MCF 10A (cell line): Measurements from ENCODE around the gene DXO. TPM values are rescaled to one million over a fixed set of nuclear protein-coding genes. Genes with fewer than 3 reads are reported as not detected.

Source experiments
- BruUV-seq: library from RNA; stranded (reverse); fragments of 400-500 nt; replicated peaks from 2 replicates; lab custom pipeline; 2021; lab: Mats Ljungman, UMichigan
- CTCF ChIA-PET: fragments of 300-600 bp; sonication (Branson Sonifier 250); formaldehyde crosslinking; extraction: SDS; loops from one replicate; lab custom pipeline; 2021; ENCODE audit warnings: antibody characterized with exemption, inconsistent platforms; lab: Yijun Ruan, JAX
- POLR2A ChIA-PET: fragments of 300-600, 350-650 bp; sonication (Branson Sonifier 250); formaldehyde crosslinking; extraction: SDS; loops from one replicate; lab custom pipeline; 2020; ENCODE audit warnings: antibody characterized with exemption, inconsistent platforms; lab: Yijun Ruan, JAX
- DNase-seq: peaks from one replicate; pipeline ENCODE4 v3.0.0-alpha.2; 2018; ENCODE audit not compliant: unreplicated experiment
- H3K27ac Mint-ChIP-seq: one replicate; pipeline ENCODE4 v1.8.0; 2022; ENCODE audit warnings: mild to moderate bottlenecking, low read depth, mixed read lengths; ENCODE audit not compliant: unreplicated experiment
- H3K27me3 Mint-ChIP-seq: one replicate; pipeline ENCODE4 v1.8.0; 2022; ENCODE audit warnings: mixed read lengths; ENCODE audit not compliant: insufficient read depth, unreplicated experiment
- H3K36me3 Mint-ChIP-seq: one replicate; pipeline ENCODE4 v1.8.0; 2022; ENCODE audit warnings: mild to moderate bottlenecking, moderate library complexity, mixed read lengths; ENCODE audit not compliant: insufficient read depth, unreplicated experiment
- H3K4me1 Mint-ChIP-seq: one replicate; pipeline ENCODE4 v1.8.0; 2022; ENCODE audit warnings: mixed read lengths; ENCODE audit not compliant: insufficient read depth, unreplicated experiment
- H3K4me3 Mint-ChIP-seq: one replicate; pipeline ENCODE4 v1.8.0; 2022; ENCODE audit warnings: mild to moderate bottlenecking, moderate library complexity, mixed read lengths; ENCODE audit not compliant: unreplicated experiment
- H3K9me3 Mint-ChIP-seq: one replicate; pipeline ENCODE4 v1.8.0; 2022; ENCODE audit warnings: mixed read lengths; ENCODE audit not compliant: unreplicated experiment
- CTCF ChIP-seq: fragments of 200-600 bp; IDR thresholded peaks from one replicate; pipeline ENCODE4 v1.8.0; 2022; ENCODE audit warnings: antibody characterized with exemption, mild to moderate bottlenecking; ENCODE audit not compliant: unreplicated experiment
- intact Hi-C: fragments of 100-400 bp; cut with micrococcal nuclease; formaldehyde crosslinking; loops from 2 replicates; pipeline ENCODE4 v1.14.1; 2022
- microRNA-seq: library from miRNA; unstranded; fragments of <30 nt; microRNA quantifications from one replicate; pipeline ENCODE4 v1.2.0, GENCODE V29; 2022
- total RNA-seq: library from RNA; stranded (reverse); gene quantifications from 2 replicates; pipeline ENCODE4 v1.2.3, GENCODE V29; 2022

Gene DXO
- total RNA-seq, 1 experiment from 2014 or later: 41.4 TPM

- Mint-ChIP-seq H3K4me3 (no peak overlapping the region), H3K9me3 (no peaks in the 10 kb centered on the region), H3K36me3 (no peaks in the 10 kb centered on the region), H3K27ac (no peak overlapping the region), H3K4me1 (peaks cover 6% of the 10 kb centered on the region), H3K27me3 (no peaks in the 10 kb centered on the region)
- ChIA-PET POLR2A (interaction anchor here (0.6 to 1.4 kb wide), 3 partner anchors 9 to 258 kb away, joined by 3 read pairs; no protein-coding TSS in a partner anchor), CTCF (interaction anchor here (0.6 to 0.9 kb wide), 3 partner anchors 14 to 31 kb away, joined by 3 to 5 read pairs (median 4); partner anchors contain the start of gene CFB)
- TF ChIP-seq CTCF: no peak
- peak; percentile 34 for DNase-seq
- intact Hi-C loops: no loop called here
- BruUV-seq: no TSS peak
These were observed 51.1 kb downstream of the DXO start for GRCh38 chr6:31920811-31921210.

Small RNA genes lying within 50 kb of the gene (microRNA-seq; reads per million reads assigned to microRNA genes)
- not detected for gene MIR1236

Other genes with a start within 250 kb of the DXO start
- not detected in 2 replicates for gene MPIG6B, start 248.8 kb downstream of the DXO start, total RNA-seq
- 8.5 and 13.5 TPM in 2 replicates for gene DDAH2, start 242.8 kb downstream of the DXO start, total RNA-seq
- 511 and 632 TPM in 2 replicates for gene CLIC1, start 235.6 kb downstream of the DXO start, total RNA-seq
- 36.6 and 43.1 TPM in 2 replicates for gene MSH5, start 232.1 kb downstream of the DXO start, total RNA-seq
- gene SAPCD1, start 209.5 kb downstream of the DXO start, total RNA-seq: 4.3 and 5.1 TPM in 2 replicates
- gene VWA7, start 194.8 kb downstream of the DXO start, total RNA-seq: 2.0 and 3.1 TPM in 2 replicates
- 133 and 200 TPM in 2 replicates for gene VARS1, start 176.4 kb downstream of the DXO start, total RNA-seq
- 36.9 and 47.4 TPM in 2 replicates for gene LSM2, start 165.2 kb downstream of the DXO start, total RNA-seq
- gene HSPA1L, start 156.9 kb downstream of the DXO start, total RNA-seq: 0.35 and 0.79 TPM in 2 replicates
- 20.3 and 34.0 TPM in 2 replicates for gene HSPA1A, start 156.6 kb downstream of the DXO start, total RNA-seq
- 29.8 and 51.6 TPM in 2 replicates for gene HSPA1B, start 144.4 kb downstream of the DXO start, total RNA-seq
- gene NEU1, start 109.3 kb downstream of the DXO start, total RNA-seq: 19.7 and 43.8 TPM in 2 replicates
- not detected in 2 replicates for gene SLC44A4, start 93.1 kb downstream of the DXO start, total RNA-seq
- 20.2 and 21.8 TPM in 2 replicates for gene EHMT2, start 74.4 kb downstream of the DXO start, total RNA-seq
- 3.6 and 4.0 TPM in 2 replicates for gene ZBTB12, start 70.1 kb downstream of the DXO start, total RNA-seq
- gene C2, start 44.4 kb downstream of the DXO start, total RNA-seq: not detected in 2 replicates
- 24.5 and 24.6 TPM in 2 replicates for gene CFB, start 26.0 kb downstream of the DXO start, total RNA-seq
- gene NELFE, start 13.2 kb downstream of the DXO start, total RNA-seq: 90.7 and 113 TPM in 2 replicates
- gene SKIC2, start 13.0 kb downstream of the DXO start, total RNA-seq: 53.1 and 66.2 TPM in 2 replicates
- 7.7 and 16.2 TPM in 2 replicates for gene C4A, start 9.9 kb upstream of the DXO start, total RNA-seq
- gene C4B, start 42.7 kb upstream of the DXO start, total RNA-seq: 7.7 and 12.7 TPM in 2 replicates
- 0.33 and 0.88 TPM in 2 replicates for gene CYP21A2, start 66.3 kb upstream of the DXO start, total RNA-seq
- 3.0 and 4.3 TPM in 2 replicates for gene TNXB, start 137.2 kb upstream of the DXO start, total RNA-seq
- gene ATF6B, start 156.1 kb upstream of the DXO start, total RNA-seq: 65.6 and 86.5 TPM in 2 replicates
- 4.8 and 5.8 TPM in 2 replicates for gene FKBPL, start 158.2 kb upstream of the DXO start, total RNA-seq
- gene PRRT1, start 179.8 kb upstream of the DXO start, total RNA-seq: 0.17 and 0.19 TPM in 2 replicates
- gene PPT2, start 182.0 kb upstream of the DXO start, total RNA-seq: 3.7 and 5.4 TPM in 2 replicates
- gene EGFL8, start 192.5 kb upstream of the DXO start, total RNA-seq: 3.1 and 6.7 TPM in 2 replicates
- 37.8 and 43.4 TPM in 2 replicates for gene AGPAT1, start 203.9 kb upstream of the DXO start, total RNA-seq
- 28.1 and 29.6 TPM in 2 replicates for gene RNF5, start 206.3 kb upstream of the DXO start, total RNA-seq
- 8.0 and 8.4 TPM in 2 replicates for gene AGER, start 212.1 kb upstream of the DXO start, total RNA-seq
- 48.1 and 49.2 TPM in 2 replicates for gene PBX2, start 218.1 kb upstream of the DXO start, total RNA-seq
- gene GPSM3, start 220.5 kb upstream of the DXO start, total RNA-seq: 0.71 and 0.84 TPM in 2 replicates